Measurements from ENCODE around the gene HCK.
"Not testable (repeated sequence)": the region's sequence is repeated elsewhere in the genome, so short reads cannot be mapped to it uniquely, and the experiment has no call there.

Gene HCK

GRCh38 chr20:32112841-32113240 is 60.8 kb downstream of the HCK start:
- DNase-seq = peak in 1 of 2 donors; percentile 59
- no peak overlapping the region for H3K27ac ChIP-seq
- no peaks in the 10 kb centered on the region for H3K9me3 ChIP-seq
- H3K4me1 ChIP-seq = peaks cover 0 to 41% (median 23%) of the 10 kb centered on the region in 4 donors
- TF ChIP-seq, protein P1, sequence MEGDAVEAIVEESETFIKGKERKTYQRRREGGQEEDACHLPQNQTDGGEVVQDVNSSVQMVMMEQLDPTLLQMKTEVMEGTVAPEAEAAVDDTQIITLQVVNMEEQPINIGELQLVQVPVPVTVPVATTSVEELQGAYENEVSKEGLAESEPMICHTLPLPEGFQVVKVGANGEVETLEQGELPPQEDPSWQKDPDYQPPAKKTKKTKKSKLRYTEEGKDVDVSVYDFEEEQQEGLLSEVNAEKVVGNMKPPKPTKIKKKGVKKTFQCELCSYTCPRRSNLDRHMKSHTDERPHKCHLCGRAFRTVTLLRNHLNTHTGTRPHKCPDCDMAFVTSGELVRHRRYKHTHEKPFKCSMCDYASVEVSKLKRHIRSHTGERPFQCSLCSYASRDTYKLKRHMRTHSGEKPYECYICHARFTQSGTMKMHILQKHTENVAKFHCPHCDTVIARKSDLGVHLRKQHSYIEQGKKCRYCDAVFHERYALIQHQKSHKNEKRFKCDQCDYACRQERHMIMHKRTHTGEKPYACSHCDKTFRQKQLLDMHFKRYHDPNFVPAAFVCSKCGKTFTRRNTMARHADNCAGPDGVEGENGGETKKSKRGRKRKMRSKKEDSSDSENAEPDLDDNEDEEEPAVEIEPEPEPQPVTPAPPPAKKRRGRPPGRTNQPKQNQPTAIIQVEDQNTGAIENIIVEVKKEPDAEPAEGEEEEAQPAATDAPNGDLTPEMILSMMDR (IDR thresholded peaks at IDR 0.05) = no peak
- H3K27me3 ChIP-seq = no peaks in the 10 kb centered on the region
- no peaks in the 10 kb centered on the region for H3K36me3 ChIP-seq
- H3K4me3 ChIP-seq = no peak overlapping the region
- intact Hi-C loops (cut with DNase I; ENCODE audit: low total_unique reads) = loop anchor here (5.0 kb wide), 1 partner anchor 94 kb away; the partner anchor contains the start of genes PLAGL2 and POFUT1

DNA sequence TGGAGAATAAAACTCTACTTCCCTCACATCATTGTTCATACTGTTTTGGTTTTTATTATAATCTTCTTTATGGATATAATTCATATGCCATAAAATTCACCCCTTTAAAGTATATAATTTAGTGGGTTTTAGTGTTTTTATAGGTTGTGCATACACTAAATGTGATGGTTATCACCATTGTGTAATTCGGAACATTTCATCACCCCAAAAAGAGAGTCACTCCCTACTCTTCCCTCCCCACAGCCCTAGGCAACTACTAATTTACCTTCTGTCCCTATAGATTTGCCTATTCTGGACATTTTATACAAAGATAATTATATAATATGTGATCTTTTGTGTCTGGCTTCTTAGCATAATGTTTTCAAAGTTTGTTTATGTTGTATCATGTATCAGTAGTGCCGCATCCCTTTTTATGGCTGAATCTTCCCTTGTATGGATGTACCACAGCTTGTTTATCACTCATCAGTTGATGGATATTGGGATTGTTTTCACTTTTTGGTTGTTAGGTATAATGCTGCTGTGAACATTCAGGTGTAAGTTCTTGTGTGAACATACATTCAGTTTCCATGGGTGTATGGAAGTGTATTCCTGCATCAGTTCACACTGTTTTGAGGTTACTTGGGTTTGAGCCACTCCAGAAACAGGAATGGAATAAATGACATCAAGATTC is 61.7 kb downstream of the HCK start:
- Histone ChIP-seq H3K27me3 (no peaks in the 10 kb centered on the region), H3K27ac (no peak overlapping the region), H3K4me3 (no peak overlapping the region), H3K4me1 (peaks cover 0 to 41% (median 23%) of the 10 kb centered on the region in 4 donors), H3K36me3 (no peaks in the 10 kb centered on the region), H3K9me3 (no peaks in the 10 kb centered on the region)
- TF ChIP-seq, protein P1 (IDR thresholded peaks at IDR 0.05) = no peak
- intact Hi-C loops (cut with DNase I; ENCODE audit: low total_unique reads) = loop anchor here (5.0 kb wide), 1 partner anchor 94 kb away; the partner anchor contains the start of genes PLAGL2 and POFUT1
- DNase-seq = no peak

DNA sequence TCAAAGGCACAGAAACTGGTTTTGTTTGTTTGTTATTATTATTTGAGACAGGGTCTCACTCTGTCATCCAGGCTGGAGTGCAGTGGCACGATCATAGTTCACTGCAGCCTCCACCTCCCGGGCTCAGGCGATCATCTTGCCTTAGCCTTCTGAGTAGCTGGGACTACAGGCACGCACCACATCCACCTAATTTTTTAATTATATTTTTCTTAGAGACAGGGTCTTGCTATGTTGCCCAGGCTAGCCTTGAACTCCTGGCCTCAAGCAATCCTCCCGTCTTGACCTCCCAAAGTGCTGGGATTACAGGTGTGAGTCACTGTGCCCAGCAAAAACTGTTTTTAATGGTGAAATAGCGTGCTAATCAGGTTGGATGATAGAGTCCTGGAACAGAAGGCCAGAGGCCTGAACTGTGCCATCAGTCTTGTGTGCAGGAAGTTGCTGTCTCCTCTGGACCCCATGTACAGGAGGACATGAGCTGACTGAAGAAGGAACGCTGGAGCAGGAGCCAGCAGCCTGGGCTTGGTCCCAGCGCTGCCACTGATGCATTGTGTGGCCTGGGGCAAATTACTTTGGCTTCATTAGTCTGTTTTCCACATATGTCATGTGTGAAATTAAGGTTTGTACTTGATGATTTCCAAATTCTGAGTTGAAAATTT is 62.4 kb downstream of the HCK start:
- intact Hi-C loops (cut with DNase I; ENCODE audit: low total_unique reads) = loop anchor here (5.0 kb wide), 1 partner anchor 93 kb away; the partner anchor contains the start of genes PLAGL2 and POFUT1
- TF ChIP-seq, protein P1 (IDR thresholded peaks at IDR 0.05) = no peak
- no peak for DNase-seq
- Histone ChIP-seq H3K27me3 (no peaks in the 10 kb centered on the region), H3K9me3 (no peaks in the 10 kb centered on the region), H3K4me1 (peaks cover 0 to 41% (median 23%) of the 10 kb centered on the region in 4 donors), H3K4me3 (no peak overlapping the region), H3K36me3 (no peaks in the 10 kb centered on the region), H3K27ac (no peak overlapping the region)

GRCh38 chr20:32115211-32115767 is 63.2 kb downstream of the HCK start:
- intact Hi-C loops (cut with DNase I; ENCODE audit: low total_unique reads) = no loop called here
- Histone ChIP-seq H3K4me1 (peaks cover 0 to 38% (median 20%) of the 10 kb centered on the region in 4 donors), H3K9me3 (no peaks in the 10 kb centered on the region), H3K27me3 (no peaks in the 10 kb centered on the region), H3K27ac (no peak overlapping the region), H3K36me3 (no peaks in the 10 kb centered on the region), H3K4me3 (no peak overlapping the region)
- no peak for DNase-seq
- TF ChIP-seq, protein P1 (IDR thresholded peaks at IDR 0.05) = no peak

DNA sequence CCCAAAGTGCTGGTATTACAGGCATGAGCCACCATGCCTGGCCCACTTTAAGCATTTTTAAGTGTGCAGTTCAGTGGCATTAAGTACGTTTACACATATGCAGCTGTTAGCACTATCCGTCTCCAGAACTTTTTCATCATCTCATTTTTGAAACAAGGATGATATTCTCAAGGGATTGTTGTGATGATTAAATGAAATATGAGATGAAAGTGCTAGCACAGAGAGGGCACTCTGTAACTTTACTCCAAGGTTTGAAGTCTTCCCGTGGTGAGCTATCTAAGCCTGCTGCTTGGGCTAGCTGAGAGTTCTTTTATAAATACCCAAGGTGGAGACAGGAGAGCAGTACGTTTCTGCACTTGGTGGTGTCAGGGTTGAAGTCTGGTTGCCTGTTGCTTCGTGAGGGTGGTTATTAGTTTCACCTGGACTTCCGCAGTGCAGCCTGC is 64.1 kb downstream of the HCK start:
- intact Hi-C loops (cut with DNase I; ENCODE audit: low total_unique reads) = no loop called here
- H3K4me3 ChIP-seq = no peak overlapping the region
- no peaks in the 10 kb centered on the region for H3K27me3 ChIP-seq
- H3K36me3 ChIP-seq = no peaks in the 10 kb centered on the region
- DNase-seq = no peak
- peaks cover 0 to 29% (median 13%) of the 10 kb centered on the region in 4 donors for H3K4me1 ChIP-seq
- TF ChIP-seq, protein P1 (IDR thresholded peaks at IDR 0.05) = no peak
- H3K27ac ChIP-seq = no peak overlapping the region
- H3K9me3 ChIP-seq = no peaks in the 10 kb centered on the region

- H3K27ac ChIP-seq; intact Hi-C loops (cut with DNase I; ENCODE audit: low total_unique reads); H3K4me3 ChIP-seq; H3K27me3 ChIP-seq; DNase-seq; H3K36me3 ChIP-seq; H3K9me3 ChIP-seq: not testable (repeated sequence)
- peaks cover 0 to 24% (median 12%) of the 10 kb centered on the region in 4 donors for H3K4me1 ChIP-seq
Measured at GRCh38 chr20:32116796-32117195, 64.8 kb downstream of the HCK start.

GRCh38 chr20:32118427-32118826 is 66.4 kb downstream of the HCK start:
- H3K9me3 ChIP-seq; DNase-seq; H3K36me3 ChIP-seq; H3K27me3 ChIP-seq; H3K4me3 ChIP-seq; H3K27ac ChIP-seq; intact Hi-C loops (cut with DNase I; ENCODE audit: low total_unique reads): not testable (repeated sequence)
- peaks cover 0 to 21% (median 5%) of the 10 kb centered on the region in 4 donors for H3K4me1 ChIP-seq
